ENCODE measurements around the gene GLRX5.

The GLRX5 gene

GRCh38 chr14:95548328-95548929, 13.6 kb downstream of the GLRX5 start:
- Histone ChIP-seq H3K4me3 (ENCODE audit: low read length) (no peak overlapping the region), H3K27me3 (ENCODE audit: low read depth, low read length) (no peaks in the 10 kb centered on the region), H3K4me2 (ENCODE audit: low read length) (no peak overlapping the region), H3K4me1 (ENCODE audit: low read length) (no peaks in the 10 kb centered on the region), H3K36me3 (replicated peaks; ENCODE audit: low read depth, low read length) (peaks cover 3% of the 10 kb centered on the region), H4K20me1 (ENCODE audit: insufficient read depth, low read length) (peaks cover 8% of the 10 kb centered on the region; the same call in 1 of the 2 replicates), H3K79me2 (ENCODE audit: low read length) (peaks cover 2% of the 10 kb centered on the region; the same call in 1 of the 2 replicates), H3K9me3 (ENCODE audit: insufficient read depth, low read length) (no peaks in the 10 kb centered on the region), H3K9ac (ENCODE audit: low read length) (no peak overlapping the region), H3K27ac (ENCODE audit: low read length) (no peak overlapping the region), H2AFZ (ENCODE audit: low read depth, low read length) (no peak overlapping the region)
- TF ChIP-seq CTCF (IDR thresholded peaks at IDR 0.05; ENCODE audit: low read depth, low read length): no peak
- TF ChIP-seq EZH2phosphoT487 (IDR thresholded peaks at IDR 0.05; ENCODE audit: low read depth): no peak

- H3K4me2 ChIP-seq (ENCODE audit: low read length): no peak overlapping the region
- no peaks in the 10 kb centered on the region for H3K9me3 ChIP-seq (ENCODE audit: insufficient read depth, low read length)
- peaks cover 1% of the 10 kb centered on the region for H3K36me3 ChIP-seq (replicated peaks; ENCODE audit: low read depth, low read length)
- no peak overlapping the region for H2AFZ ChIP-seq (ENCODE audit: low read depth, low read length)
- H4K20me1 ChIP-seq (ENCODE audit: insufficient read depth, low read length): peaks cover 8% of the 10 kb centered on the region; the same call in 1 of the 2 replicates
- H3K27me3 ChIP-seq (ENCODE audit: low read depth, low read length): no peaks in the 10 kb centered on the region
- no peaks in the 10 kb centered on the region for H3K79me2 ChIP-seq (ENCODE audit: low read length)
- no peaks in the 10 kb centered on the region for H3K4me1 ChIP-seq (ENCODE audit: low read length)
- H3K9ac ChIP-seq (ENCODE audit: low read length): no peak overlapping the region
- H3K27ac ChIP-seq (ENCODE audit: low read length): no peak overlapping the region
- TF ChIP-seq CTCF (IDR thresholded peaks at IDR 0.05; ENCODE audit: low read depth, low read length) (no peak), EZH2phosphoT487 (IDR thresholded peaks at IDR 0.05; ENCODE audit: low read depth) (no peak)
- H3K4me3 ChIP-seq (ENCODE audit: low read length): no peak overlapping the region
Measured at GRCh38 chr14:95549656-95550585, 15.1 kb downstream of the GLRX5 start.

GRCh38 chr14:95551435-95551834, 16.6 kb downstream of the GLRX5 start:
- TF ChIP-seq CTCF (IDR thresholded peaks at IDR 0.05; ENCODE audit: low read depth, low read length) (no peak), EZH2phosphoT487 (IDR thresholded peaks at IDR 0.05; ENCODE audit: low read depth) (no peak)
- H3K27ac ChIP-seq (ENCODE audit: low read length): no peak overlapping the region
- no peaks in the 10 kb centered on the region for H3K9me3 ChIP-seq (ENCODE audit: insufficient read depth, low read length)
- no peaks in the 10 kb centered on the region for H3K4me1 ChIP-seq (ENCODE audit: low read length)
- no peaks in the 10 kb centered on the region for H3K36me3 ChIP-seq (replicated peaks; ENCODE audit: low read depth, low read length)
- H3K79me2 ChIP-seq (ENCODE audit: low read length): no peaks in the 10 kb centered on the region
- no peak overlapping the region for H3K4me3 ChIP-seq (ENCODE audit: low read length)
- H3K9ac ChIP-seq (ENCODE audit: low read length): no peak overlapping the region
- H2AFZ ChIP-seq (ENCODE audit: low read depth, low read length): no peak overlapping the region
- H4K20me1 ChIP-seq (ENCODE audit: insufficient read depth, low read length): peaks cover 4% of the 10 kb centered on the region; the same call in 1 of the 2 replicates
- no peak overlapping the region for H3K4me2 ChIP-seq (ENCODE audit: low read length)
- H3K27me3 ChIP-seq (ENCODE audit: low read depth, low read length): no peaks in the 10 kb centered on the region

GRCh38 chr14:95553141-95553540, 18.3 kb downstream of the GLRX5 start:
- no peaks in the 10 kb centered on the region for H3K4me1 ChIP-seq (ENCODE audit: low read length)
- TF ChIP-seq EZH2phosphoT487 (IDR thresholded peaks at IDR 0.05; ENCODE audit: low read depth) (no peak), CTCF (IDR thresholded peaks at IDR 0.05; ENCODE audit: low read depth, low read length) (no peak)

More at GRCh38 chr14:95553141-95553540, 18.3 kb downstream of the GLRX5 start:
- Histone ChIP-seq H2AFZ (ENCODE audit: low read depth, low read length) (no peak overlapping the region), H3K4me3 (ENCODE audit: low read length) (no peak overlapping the region), H3K9me3 (ENCODE audit: insufficient read depth, low read length) (no peaks in the 10 kb centered on the region), H3K27ac (ENCODE audit: low read length) (no peak overlapping the region), H3K36me3 (replicated peaks; ENCODE audit: low read depth, low read length) (no peaks in the 10 kb centered on the region), H3K9ac (ENCODE audit: low read length) (no peak overlapping the region), H4K20me1 (ENCODE audit: insufficient read depth, low read length) (no peaks in the 10 kb centered on the region), H3K27me3 (ENCODE audit: low read depth, low read length) (no peaks in the 10 kb centered on the region), H3K4me2 (ENCODE audit: low read length) (no peak overlapping the region), H3K79me2 (ENCODE audit: low read length) (no peaks in the 10 kb centered on the region)
